Measurements from ENCODE around the gene CISD2.
"Not testable (repeated sequence)": the region's sequence is repeated elsewhere in the genome, so short reads cannot be mapped to it uniquely, and the experiment has no call there.

Gene CISD2

GRCh38 chr4:102850370-102850769 lies 18.4 kb upstream of the CISD2 start:
- no peak for DNase-seq

- no peak for DNase-seq
Observed at GRCh38 chr4:102858828-102859464, 9.8 kb upstream of the CISD2 start.

- DNase-seq = no peak
Observed at GRCh38 chr4:102860611-102861324, 8.0 kb upstream of the CISD2 start.

GRCh38 chr4:102862016-102862415 lies 6.8 kb upstream of the CISD2 start:
- DNase-seq = peak; percentile 76 to 86

GRCh38 chr4:102862747-102863146 lies 6.0 kb upstream of the CISD2 start:
- no peak for DNase-seq

GRCh38 chr4:102865327-102865726 lies 3.5 kb upstream of the CISD2 start:
- not testable (repeated sequence) for DNase-seq

GRCh38 chr4:102867278-102868152 lies 1.3 kb upstream of the CISD2 start:
- peak; percentile 40 to 43 for DNase-seq

- DNase-seq = peak in 1 of 2 experiments; percentile 91
Observed at GRCh38 chr4:102868153-102868780, 525 bp upstream of the CISD2 start.

- DNase-seq = peak in 1 of 2 experiments; percentile 61
Observed at GRCh38 chr4:102869569-102870197, 891 bp downstream of the CISD2 start.

GRCh38 chr4:102871772-102872171 lies 3.0 kb downstream of the CISD2 start:
- DNase-seq = no peak

- not testable (repeated sequence) for DNase-seq
Observed at GRCh38 chr4:102877477-102878106, 8.8 kb downstream of the CISD2 start.

- DNase-seq = not testable (repeated sequence)
Observed at GRCh38 chr4:102878349-102878748, 9.6 kb downstream of the CISD2 start.

GRCh38 chr4:102878901-102879300 lies 10.1 kb downstream of the CISD2 start:
- no peak for DNase-seq

- no peak for DNase-seq
Observed at GRCh38 chr4:102881343-102881742, 12.6 kb downstream of the CISD2 start.

GRCh38 chr4:102883278-102883677 lies 14.5 kb downstream of the CISD2 start:
- DNase-seq = no peak

- not testable (repeated sequence) for DNase-seq
Observed at GRCh38 chr4:102888570-102888969, 19.8 kb downstream of the CISD2 start.

GRCh38 chr4:102889866-102890265 lies 21.1 kb downstream of the CISD2 start:
- not testable (repeated sequence) for DNase-seq

GRCh38 chr4:102896547-102896946 lies 27.8 kb downstream of the CISD2 start:
- not testable (repeated sequence) for DNase-seq

GRCh38 chr4:102897610-102898009 lies 28.8 kb downstream of the CISD2 start:
- DNase-seq = not testable (repeated sequence)

GRCh38 chr4:102901804-102902203 lies 33.0 kb downstream of the CISD2 start:
- no peak for DNase-seq

- no peak for DNase-seq
Observed at GRCh38 chr4:102918859-102919258, 50.1 kb downstream of the CISD2 start.

- DNase-seq = not testable (repeated sequence)
Observed at GRCh38 chr4:102919697-102920096, 50.9 kb downstream of the CISD2 start.
